Measurements from ENCODE around the gene THSD4. TPM values are rescaled to one million over a fixed set of nuclear protein-coding genes. Genes with fewer than 3 reads are reported as not detected.

Gene THSD4
- polyA plus RNA-seq, 1 donor from 2014 or later = 0.46 TPM

- Histone ChIP-seq H3K9me3 (ENCODE audit: low read length) (no peaks in the 10 kb centered on the region), H3K4me3 (ENCODE audit: low read length) (no peak overlapping the region), H3K79me2 (replicated peaks; ENCODE audit: insufficient read depth, low read length) (no peaks in the 10 kb centered on the region), H3K36me3 (ENCODE audit: insufficient read depth, low read length) (no peaks in the 10 kb centered on the region), H3K27ac (ENCODE audit: low read length) (no peak overlapping the region), H3K27me3 (ENCODE audit: insufficient read depth, low read depth, low read length) (no peaks in the 10 kb centered on the region), H2AFZ (ENCODE audit: low read depth, low read length) (no peak overlapping the region), H3K9me2 (ENCODE audit: insufficient read depth, low read length) (no peaks in the 10 kb centered on the region), H4K20me1 (ENCODE audit: insufficient read depth) (no peaks in the 10 kb centered on the region), H3K9ac (ENCODE audit: low read length) (no peak overlapping the region), H3K4me2 (ENCODE audit: low read length) (no peak overlapping the region), H3F3A (ENCODE audit: insufficient read depth, low read length, poor library complexity, severe bottlenecking) (no peaks in the 10 kb centered on the region)
- TF ChIP-seq EZH2 (IDR thresholded peaks at IDR 0.05; ENCODE audit: borderline replicate concordance, insufficient read depth, low read length, poor library complexity, severe bottlenecking) (no peak), TAF1 (IDR thresholded peaks at IDR 0.05; ENCODE audit: low read depth) (no peak), MXI1 (conservative IDR thresholded peaks at IDR 0.05; ENCODE audit: poor library complexity, severe bottlenecking) (no peak), POLR2AphosphoS5 (IDR thresholded peaks at IDR 0.05) (no peak), REST (IDR thresholded peaks at IDR 0.05; ENCODE audit: borderline replicate concordance) (no peak), RAD21 (conservative IDR thresholded peaks at IDR 0.05) (no peak), SMC3 (conservative IDR thresholded peaks at IDR 0.05; ENCODE audit: poor library complexity) (no peak), EP300 (conservative IDR thresholded peaks at IDR 0.05; ENCODE audit: poor library complexity, severe bottlenecking) (no peak), CTCF (IDR thresholded peaks at IDR 0.05; ENCODE audit: poor library complexity, severe bottlenecking) (no peak)
These were observed 545.2 kb downstream of the THSD4 start for GRCh38 chr15:71660501-71660900.

GRCh38 chr15:71662306-71662705, 547.0 kb downstream of the THSD4 start:
- Histone ChIP-seq H3K9me2 (ENCODE audit: insufficient read depth, low read length) (no peaks in the 10 kb centered on the region), H3K9ac (ENCODE audit: low read length) (no peak overlapping the region), H3K4me3 (ENCODE audit: low read length) (no peak overlapping the region), H2AFZ (ENCODE audit: low read depth, low read length) (no peak overlapping the region), H3K9me3 (ENCODE audit: low read length) (peaks cover 5% of the 10 kb centered on the region), H3K27me3 (ENCODE audit: insufficient read depth, low read depth, low read length) (no peaks in the 10 kb centered on the region), H3F3A (ENCODE audit: insufficient read depth, low read length, poor library complexity, severe bottlenecking) (no peaks in the 10 kb centered on the region), H4K20me1 (ENCODE audit: insufficient read depth) (no peaks in the 10 kb centered on the region), H3K36me3 (ENCODE audit: insufficient read depth, low read length) (no peaks in the 10 kb centered on the region), H3K79me2 (replicated peaks; ENCODE audit: insufficient read depth, low read length) (no peaks in the 10 kb centered on the region), H3K4me2 (ENCODE audit: low read length) (no peak overlapping the region), H3K27ac (ENCODE audit: low read length) (no peak overlapping the region)
- TF ChIP-seq EP300 (conservative IDR thresholded peaks at IDR 0.05; ENCODE audit: poor library complexity, severe bottlenecking) = no peak

- TF ChIP-seq REST (IDR thresholded peaks at IDR 0.05; ENCODE audit: borderline replicate concordance) (no peak), EZH2 (IDR thresholded peaks at IDR 0.05; ENCODE audit: borderline replicate concordance, insufficient read depth, low read length, poor library complexity, severe bottlenecking) (no peak), TAF1 (IDR thresholded peaks at IDR 0.05; ENCODE audit: low read depth) (no peak), POLR2AphosphoS5 (IDR thresholded peaks at IDR 0.05) (no peak), CTCF (IDR thresholded peaks at IDR 0.05; ENCODE audit: poor library complexity, severe bottlenecking) (no peak), SMC3 (conservative IDR thresholded peaks at IDR 0.05; ENCODE audit: poor library complexity) (no peak), RAD21 (conservative IDR thresholded peaks at IDR 0.05) (no peak), EP300 (conservative IDR thresholded peaks at IDR 0.05; ENCODE audit: poor library complexity, severe bottlenecking) (no peak), MXI1 (conservative IDR thresholded peaks at IDR 0.05; ENCODE audit: poor library complexity, severe bottlenecking) (no peak)
- no peaks in the 10 kb centered on the region for H3K9me2 ChIP-seq (ENCODE audit: insufficient read depth, low read length)
- no peak overlapping the region for H2AFZ ChIP-seq (ENCODE audit: low read depth, low read length)
- H3K4me2 ChIP-seq (ENCODE audit: low read length) = no peak overlapping the region
- H3K27me3 ChIP-seq (ENCODE audit: insufficient read depth, low read depth, low read length) = no peaks in the 10 kb centered on the region
- peaks cover 5% of the 10 kb centered on the region for H3K9me3 ChIP-seq (ENCODE audit: low read length)
- no peaks in the 10 kb centered on the region for H3F3A ChIP-seq (ENCODE audit: insufficient read depth, low read length, poor library complexity, severe bottlenecking)
- H4K20me1 ChIP-seq (ENCODE audit: insufficient read depth) = no peaks in the 10 kb centered on the region
- H3K4me3 ChIP-seq (ENCODE audit: low read length) = no peak overlapping the region
- no peak overlapping the region for H3K27ac ChIP-seq (ENCODE audit: low read length)
- no peaks in the 10 kb centered on the region for H3K79me2 ChIP-seq (replicated peaks; ENCODE audit: insufficient read depth, low read length)
- H3K9ac ChIP-seq (ENCODE audit: low read length) = no peak overlapping the region
- no peaks in the 10 kb centered on the region for H3K36me3 ChIP-seq (ENCODE audit: insufficient read depth, low read length)
These were observed 549.4 kb downstream of the THSD4 start for GRCh38 chr15:71664622-71665021.

Data from neural cell (in vitro differentiated cells).